Prostate gland (tissue), 2 donors: ENCODE measurements around the gene ZNF276.

Experiments
- POLR2A ChIP-seq: fragments of 450-650 bp; IDR thresholded peaks from one replicate; pipeline ENCODE4 v1.6.1; 2016; ENCODE audit warnings: antibody characterized with exemption, mild to moderate bottlenecking
- POLR2AphosphoS5 ChIP-seq: sonication (generic); formaldehyde crosslinking; IDR thresholded peaks from one replicate; pipeline ENCODE4 v1.6.1; 2017; ENCODE audit warnings: antibody characterized with exemption
- TF ChIP-seq, protein P1 (sequence below), 4 experiments: fragments of 200-600 bp in 2 of 4; fragments of 450-650 bp in 2 of 4; sonication (generic) in 2 of 4; IDR thresholded peaks; 1 replicate in 3 of 4; 2 replicates in 1 of 4; pipeline ENCODE4 v1.5.1; 2016 to 2019; ENCODE audit warnings: antibody characterized with exemption in 4 of 4, mild to moderate bottlenecking in 2 of 4, moderate library complexity in 2 of 4

DNA sequence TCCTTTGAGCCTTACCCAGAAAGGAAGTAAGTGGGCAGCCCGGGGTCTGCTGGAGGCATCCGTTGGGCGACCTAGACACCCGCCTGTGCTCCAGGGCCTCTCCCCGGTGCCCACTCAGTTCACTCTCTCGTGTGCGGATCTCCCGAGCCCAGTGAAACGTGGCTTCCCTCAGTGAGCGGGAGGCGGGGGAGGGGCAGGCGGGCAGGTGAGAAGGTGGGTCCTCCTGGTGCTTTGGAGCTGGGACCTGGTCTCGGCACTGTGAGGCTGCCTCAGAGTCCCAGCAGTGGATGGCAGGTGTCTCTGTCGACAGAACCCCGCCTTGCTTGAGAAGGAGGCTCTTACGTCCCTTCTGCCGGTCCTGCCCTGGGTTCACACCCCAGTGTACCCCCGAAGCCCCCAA, 8.0 kb downstream of the ZNF276 start:
- TF ChIP-seq, protein P1, sequence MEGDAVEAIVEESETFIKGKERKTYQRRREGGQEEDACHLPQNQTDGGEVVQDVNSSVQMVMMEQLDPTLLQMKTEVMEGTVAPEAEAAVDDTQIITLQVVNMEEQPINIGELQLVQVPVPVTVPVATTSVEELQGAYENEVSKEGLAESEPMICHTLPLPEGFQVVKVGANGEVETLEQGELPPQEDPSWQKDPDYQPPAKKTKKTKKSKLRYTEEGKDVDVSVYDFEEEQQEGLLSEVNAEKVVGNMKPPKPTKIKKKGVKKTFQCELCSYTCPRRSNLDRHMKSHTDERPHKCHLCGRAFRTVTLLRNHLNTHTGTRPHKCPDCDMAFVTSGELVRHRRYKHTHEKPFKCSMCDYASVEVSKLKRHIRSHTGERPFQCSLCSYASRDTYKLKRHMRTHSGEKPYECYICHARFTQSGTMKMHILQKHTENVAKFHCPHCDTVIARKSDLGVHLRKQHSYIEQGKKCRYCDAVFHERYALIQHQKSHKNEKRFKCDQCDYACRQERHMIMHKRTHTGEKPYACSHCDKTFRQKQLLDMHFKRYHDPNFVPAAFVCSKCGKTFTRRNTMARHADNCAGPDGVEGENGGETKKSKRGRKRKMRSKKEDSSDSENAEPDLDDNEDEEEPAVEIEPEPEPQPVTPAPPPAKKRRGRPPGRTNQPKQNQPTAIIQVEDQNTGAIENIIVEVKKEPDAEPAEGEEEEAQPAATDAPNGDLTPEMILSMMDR (IDR thresholded peaks at IDR 0.05), result no peak
- no peak for TF ChIP-seq POLR2AphosphoS5
- no peak for TF ChIP-seq POLR2A
